Tibial artery (tissue), 4 donors: ENCODE data around the gene KCNJ5.

Source experiments
- DNase-seq, 2 donors: peaks; one replicate each; pipeline ENCODE4 v3.0.0-alpha.2; 2019
- H3K27ac ChIP-seq, 2 donors: fragments of 200-600 bp; sonication (generic) in 1 of 2; 1 replicate in 1 of 2; 2 replicates in 1 of 2; pipeline ENCODE4 v1.5.1; 2018 to 2019; ENCODE audit warnings: mild to moderate bottlenecking in 1 of 2
- H3K27me3 ChIP-seq, 2 donors: fragments of 200-600 bp; sonication (generic) in 1 of 2; one replicate each; pipeline versions ENCODE4 v1.5.1 to v1.6.0; 2016 to 2019
- H3K36me3 ChIP-seq, 3 donors: fragments of 200-600 bp; sonication (generic) in 2 of 3; one replicate each; pipeline ENCODE4 v1.5.1; 2016 to 2019; ENCODE audit warnings: mild to moderate bottlenecking in 2 of 3
- H3K4me1 ChIP-seq, 4 donors: fragments of 200-600 bp; sonication (generic) in 2 of 4; 1 replicate in 3 of 4; 2 replicates in 1 of 4; pipeline ENCODE4 v1.5.1; 2016 to 2019
- H3K4me3 ChIP-seq, 2 donors: fragments of 200-600 bp; sonication (generic) in 1 of 2; 1 replicate in 1 of 2; 2 replicates in 1 of 2; pipeline ENCODE4 v1.5.1; 2018 to 2019; ENCODE audit warnings: mild to moderate bottlenecking in 2 of 2
- H3K9me3 ChIP-seq, 3 donors: fragments of 200-600 bp; sonication (generic) in 1 of 3; one replicate each; pipeline ENCODE4 v1.5.1; 2016 to 2019
- intact Hi-C: fragments of 100-400 bp; cut with DNase I; formaldehyde crosslinking; loops from one replicate; pipeline ENCODE4 v1.15.0; 2023; ENCODE audit warnings: low total_unique reads
- TF ChIP-seq, protein P1 (sequence below), 2 experiments: fragments of 200-600 bp in 1 of 2; fragments of 450-650 bp in 1 of 2; IDR thresholded peaks; one replicate each; pipeline ENCODE4 v1.5.1; 2017 to 2019; ENCODE audit warnings: antibody characterized with exemption in 2 of 2, mild to moderate bottlenecking in 1 of 2, moderate library complexity in 1 of 2

Gene KCNJ5

DNA sequence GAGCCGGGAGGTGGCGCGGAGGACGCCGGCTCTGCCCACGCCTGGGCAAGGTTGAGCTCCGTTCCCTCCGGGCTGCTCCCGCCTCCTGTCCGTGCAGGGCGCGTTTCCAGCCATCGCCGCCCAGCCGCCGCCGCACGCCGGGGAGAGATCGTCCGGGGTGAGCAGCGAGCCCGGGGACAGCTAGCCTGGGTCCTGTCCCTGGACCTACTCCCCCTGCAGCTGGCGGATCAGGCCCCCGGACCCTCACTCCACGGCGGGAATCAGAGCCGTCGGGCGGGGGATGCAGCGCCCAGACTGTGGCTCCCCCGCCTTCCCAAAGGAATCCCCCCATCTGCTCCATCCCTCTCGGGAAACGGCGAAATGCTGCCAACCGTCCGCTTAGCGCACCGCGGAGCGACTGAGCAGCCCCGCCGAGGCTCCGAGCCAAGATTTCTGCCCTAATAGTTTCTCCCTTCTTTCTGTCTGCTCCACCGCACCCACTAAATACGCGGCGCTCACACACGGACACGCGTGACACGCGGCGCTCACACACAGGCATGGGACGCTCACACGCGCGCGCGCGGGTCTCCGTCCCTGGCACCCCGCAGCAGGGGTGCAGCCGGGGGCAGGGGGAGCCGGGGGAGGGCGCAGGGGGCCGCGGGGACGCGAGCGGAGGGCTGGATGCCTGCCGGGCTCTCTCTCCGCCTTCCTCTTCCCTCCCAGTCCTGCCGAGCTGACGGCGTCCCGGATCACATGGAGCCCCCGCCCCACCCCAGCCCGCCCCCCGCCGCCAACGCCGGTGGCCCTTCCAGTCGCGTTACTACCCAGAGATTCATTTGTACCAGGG is at the start of gene KCNJ5:
Gene KCNJ5 (plus strand): TSS at position 814 of the 826 bp plus-strand sequence. CDS start 19,918 bp downstream, outside the sequence.
- Histone ChIP-seq H3K4me1 (peaks cover 0 to 26% (median 11%) of the 10 kb centered on the region in 4 donors), H3K27me3 (peaks cover 0 to 3% of the 10 kb centered on the region in 2 donors), H3K4me3 (peak within 1 kb of the TSS; percentile 48 to 61), H3K9me3 (no peaks in the 10 kb centered on the region), H3K27ac (no peak within 1 kb of the TSS), H3K36me3 (no peaks in the 10 kb centered on the region)
- no peak for DNase-seq
- TF ChIP-seq, protein P1, sequence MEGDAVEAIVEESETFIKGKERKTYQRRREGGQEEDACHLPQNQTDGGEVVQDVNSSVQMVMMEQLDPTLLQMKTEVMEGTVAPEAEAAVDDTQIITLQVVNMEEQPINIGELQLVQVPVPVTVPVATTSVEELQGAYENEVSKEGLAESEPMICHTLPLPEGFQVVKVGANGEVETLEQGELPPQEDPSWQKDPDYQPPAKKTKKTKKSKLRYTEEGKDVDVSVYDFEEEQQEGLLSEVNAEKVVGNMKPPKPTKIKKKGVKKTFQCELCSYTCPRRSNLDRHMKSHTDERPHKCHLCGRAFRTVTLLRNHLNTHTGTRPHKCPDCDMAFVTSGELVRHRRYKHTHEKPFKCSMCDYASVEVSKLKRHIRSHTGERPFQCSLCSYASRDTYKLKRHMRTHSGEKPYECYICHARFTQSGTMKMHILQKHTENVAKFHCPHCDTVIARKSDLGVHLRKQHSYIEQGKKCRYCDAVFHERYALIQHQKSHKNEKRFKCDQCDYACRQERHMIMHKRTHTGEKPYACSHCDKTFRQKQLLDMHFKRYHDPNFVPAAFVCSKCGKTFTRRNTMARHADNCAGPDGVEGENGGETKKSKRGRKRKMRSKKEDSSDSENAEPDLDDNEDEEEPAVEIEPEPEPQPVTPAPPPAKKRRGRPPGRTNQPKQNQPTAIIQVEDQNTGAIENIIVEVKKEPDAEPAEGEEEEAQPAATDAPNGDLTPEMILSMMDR (IDR thresholded peaks at IDR 0.05) = no peak
- intact Hi-C loops = no loop called here

DNA sequence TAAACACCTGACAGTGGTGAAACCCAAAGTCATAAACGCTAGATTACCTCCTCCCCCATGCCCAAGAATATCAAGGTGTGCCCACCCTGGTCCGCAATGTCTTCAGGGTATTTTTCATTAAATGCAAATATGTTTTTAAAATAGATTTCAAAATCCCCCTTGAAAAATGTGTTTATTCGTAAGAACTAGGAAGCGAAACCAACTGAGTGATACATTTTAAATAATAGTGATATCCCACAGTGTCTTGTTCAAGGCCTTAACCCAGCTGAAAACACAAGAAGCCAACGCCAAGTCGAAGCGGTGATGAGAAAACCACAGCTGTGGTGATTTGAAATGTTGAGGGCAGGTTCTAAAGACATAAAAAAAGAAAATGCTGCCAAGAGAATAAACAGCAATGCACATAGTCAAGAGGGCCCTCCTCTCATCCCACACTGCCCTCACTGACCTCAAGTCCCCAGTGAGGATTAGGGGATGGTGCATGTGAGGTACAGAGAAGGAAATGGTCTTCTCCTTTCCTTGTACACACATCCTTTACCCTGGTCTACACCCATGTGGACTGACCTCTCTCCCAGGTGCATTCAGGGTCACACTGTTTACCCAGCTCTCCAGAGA is 49.6 kb upstream of the KCNJ5 start:
- intact Hi-C loops = no loop called here
- no peaks in the 10 kb centered on the region for H3K36me3 ChIP-seq
- no peak for DNase-seq
- H3K27ac ChIP-seq = no peak overlapping the region
- H3K4me1 ChIP-seq = no peaks in the 10 kb centered on the region
- peaks cover 0 to 6% of the 10 kb centered on the region in 2 donors for H3K27me3 ChIP-seq
- TF ChIP-seq, protein P1 (IDR thresholded peaks at IDR 0.05) = no peak
- H3K9me3 ChIP-seq = no peaks in the 10 kb centered on the region
- no peak overlapping the region for H3K4me3 ChIP-seq

DNA sequence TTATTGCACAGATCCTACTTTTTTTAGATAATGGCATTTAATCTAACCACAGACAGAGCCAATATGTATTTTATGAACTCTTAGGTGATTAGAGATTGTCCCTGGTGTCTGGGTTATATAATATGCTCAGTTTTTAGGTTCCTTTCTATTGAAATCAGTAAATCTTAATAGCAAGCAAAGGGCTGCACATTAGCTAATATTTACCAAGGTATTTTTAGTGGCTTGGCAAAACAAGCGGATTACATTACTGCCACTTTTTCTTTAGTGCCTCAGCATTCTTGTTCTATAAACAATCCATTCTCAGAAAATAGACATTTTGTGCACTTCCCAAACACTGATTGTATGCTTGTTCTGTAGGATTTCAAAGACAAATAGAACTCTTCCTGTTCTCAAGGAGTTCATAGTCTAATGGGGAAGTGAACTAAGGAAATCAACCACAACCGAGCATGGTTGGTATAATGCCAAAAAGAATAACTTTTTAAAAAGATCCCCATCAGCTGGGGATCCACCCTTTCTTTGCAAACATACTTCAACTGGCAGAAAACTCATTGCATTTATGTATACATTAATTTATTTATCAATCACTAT is 47.9 kb upstream of the KCNJ5 start:
- Histone ChIP-seq H3K4me1 (no peaks in the 10 kb centered on the region), H3K4me3 (no peak overlapping the region), H3K36me3 (no peaks in the 10 kb centered on the region), H3K9me3 (no peaks in the 10 kb centered on the region), H3K27me3 (peaks cover 0 to 6% of the 10 kb centered on the region in 2 donors), H3K27ac (no peak overlapping the region)
- intact Hi-C loops = no loop called here
- DNase-seq = no peak
- TF ChIP-seq, protein P1 (IDR thresholded peaks at IDR 0.05) = no peak

DNA sequence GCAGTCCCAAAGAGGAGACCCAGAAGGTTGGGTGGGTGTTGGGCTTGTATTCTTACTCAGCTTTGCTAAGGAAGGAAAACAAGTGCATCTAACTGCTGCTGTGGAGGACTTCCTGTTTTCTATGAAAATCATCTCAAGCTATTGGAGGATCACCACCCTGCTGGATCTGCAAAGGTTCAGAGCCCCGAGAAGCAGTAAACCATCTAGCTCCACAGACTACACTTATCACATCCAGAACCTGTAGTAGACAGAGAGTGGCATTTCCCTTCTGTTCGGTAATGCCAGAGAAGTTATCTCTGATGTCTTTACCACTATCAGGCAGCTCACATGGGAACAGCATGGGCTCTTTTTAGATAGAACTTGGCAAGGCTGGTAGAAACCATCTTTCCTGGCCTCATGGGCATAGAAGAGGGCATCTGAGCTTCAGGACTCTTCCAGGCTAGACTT is 45.8 kb upstream of the KCNJ5 start:
- intact Hi-C loops = no loop called here
- TF ChIP-seq, protein P1 (IDR thresholded peaks at IDR 0.05) = no peak
- DNase-seq = no peak
- no peaks in the 10 kb centered on the region for H3K36me3 ChIP-seq
- H3K4me1 ChIP-seq = no peaks in the 10 kb centered on the region
- H3K9me3 ChIP-seq = no peaks in the 10 kb centered on the region
- H3K27me3 ChIP-seq = peaks cover 0 to 6% of the 10 kb centered on the region in 2 donors
- H3K4me3 ChIP-seq = no peak overlapping the region
- no peak overlapping the region for H3K27ac ChIP-seq

DNA sequence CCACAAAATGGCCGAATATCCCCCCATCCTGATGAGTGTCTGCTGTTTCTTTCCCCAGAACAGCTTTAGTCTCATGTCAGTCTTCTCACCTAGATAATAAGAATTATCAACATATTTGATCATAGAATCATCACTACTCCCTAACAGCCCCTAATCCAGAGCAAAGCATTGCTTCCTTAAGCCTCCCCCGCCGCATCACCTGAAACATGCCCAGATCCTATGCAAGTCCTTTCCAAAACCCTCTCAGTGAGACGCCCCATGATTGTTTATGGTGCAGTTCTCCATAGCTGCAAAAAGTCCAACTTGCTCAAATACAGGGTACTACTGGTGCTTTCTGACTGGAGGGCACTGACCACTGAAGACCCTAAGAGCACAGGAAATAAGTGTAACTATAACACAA is 44.2 kb upstream of the KCNJ5 start:
- TF ChIP-seq, protein P1 (IDR thresholded peaks at IDR 0.05) = no peak
- Histone ChIP-seq H3K27ac (no peak overlapping the region), H3K4me1 (no peaks in the 10 kb centered on the region), H3K4me3 (no peak overlapping the region), H3K9me3 (no peaks in the 10 kb centered on the region), H3K36me3 (no peaks in the 10 kb centered on the region), H3K27me3 (peaks cover 0 to 6% of the 10 kb centered on the region in 2 donors)
- intact Hi-C loops = no loop called here
- DNase-seq = no peak
